Neuronal stem cell (in vitro differentiated cells): ENCODE measurements around the gene RGR.

Experiments used
- DNase-seq: peaks from one replicate; pipeline ENCODE4 v3.0.0-alpha.2; 2013; ENCODE audit warnings: low spot score
- H2AFZ ChIP-seq: one replicate; pipeline ENCODE4 v1.6.1; 2013; ENCODE audit warnings: mild to moderate bottlenecking, low read length, inconsistent platforms
- H2AK5ac ChIP-seq: 2 replicates; pipeline ENCODE4 v1.6.1; 2013; ENCODE audit warnings: low read depth, mild to moderate bottlenecking, inconsistent platforms, low read length, moderate library complexity, mixed read lengths
- H2BK120ac ChIP-seq: 2 replicates; pipeline ENCODE4 v1.6.1; 2013; ENCODE audit warnings: low read depth, mild to moderate bottlenecking, inconsistent platforms, low read length, moderate library complexity, mixed read lengths
- H2BK12ac ChIP-seq: one replicate; pipeline ENCODE4 v1.6.1; 2013; ENCODE audit warnings: low read length, inconsistent platforms
- H2BK15ac ChIP-seq: 2 replicates; pipeline ENCODE4 v1.6.1; 2013; ENCODE audit warnings: mild to moderate bottlenecking, low read length, inconsistent platforms, mixed read lengths
- H2BK5ac ChIP-seq: one replicate; pipeline ENCODE4 v1.6.1; 2013; ENCODE audit warnings: inconsistent platforms, mild to moderate bottlenecking, low read length, moderate library complexity
- H3K14ac ChIP-seq: one replicate; pipeline ENCODE4 v1.6.1; 2013; ENCODE audit warnings: low read length, inconsistent platforms
- H3K18ac ChIP-seq: 2 replicates; pipeline ENCODE4 v1.6.1; 2013; ENCODE audit warnings: low read length, inconsistent platforms
- H3K23ac ChIP-seq: 2 replicates; pipeline ENCODE4 v1.6.1; 2013; ENCODE audit warnings: low read depth, mild to moderate bottlenecking, mixed read lengths, low read length, inconsistent platforms; ENCODE audit not compliant: poor library complexity
- H3K27ac ChIP-seq: replicated peaks from 3 replicates; pipeline ENCODE4 v1.5.1; 2013; ENCODE audit warnings: low read length, inconsistent platforms
- H3K27me3 ChIP-seq, 3 experiments: 2 replicates each; pipeline ENCODE4 v1.6.1; 2013; ENCODE audit warnings: low read length in 3 of 3, mild to moderate bottlenecking in 2 of 3, inconsistent platforms in 1 of 3, low read depth in 1 of 3, mixed read lengths in 1 of 3, moderate library complexity in 1 of 3; ENCODE audit not compliant: control insufficient read depth in 3 of 3, insufficient read depth in 3 of 3
- H3K36me3 ChIP-seq, 2 donors: replicated peaks in 1 of 2; 2 replicates each; pipeline ENCODE4 v1.6.1; 2013; ENCODE audit warnings: low read length in 2 of 2; ENCODE audit not compliant: control insufficient read depth in 2 of 2, insufficient read depth in 2 of 2
- H3K4ac ChIP-seq: 2 replicates; pipeline ENCODE4 v1.6.1; 2013; ENCODE audit warnings: inconsistent platforms, mild to moderate bottlenecking, low read length, moderate library complexity
- H3K4me1 ChIP-seq, 2 donors: 1 replicate in 1 of 2; 2 replicates in 1 of 2; pipeline ENCODE4 v1.6.1; 2013; ENCODE audit warnings: low read length in 2 of 2, low read depth in 1 of 2; ENCODE audit not compliant: control insufficient read depth in 2 of 2, insufficient read depth in 1 of 2
- H3K4me2 ChIP-seq: one replicate; pipeline ENCODE4 v1.6.1; 2013; ENCODE audit warnings: mild to moderate bottlenecking, low read length, inconsistent platforms; ENCODE audit not compliant: insufficient read depth, poor library complexity, severe bottlenecking
- H3K4me3 ChIP-seq, 2 donors: 2 replicates each; pipeline ENCODE4 v1.5.1; 2013; ENCODE audit warnings: low read length in 2 of 2, mild to moderate bottlenecking in 2 of 2, inconsistent platforms in 1 of 2, moderate library complexity in 1 of 2
- H3K79me1 ChIP-seq: one replicate; pipeline ENCODE4 v1.6.1; 2013; ENCODE audit warnings: low read depth, mild to moderate bottlenecking, inconsistent platforms, low read length, moderate library complexity
- H3K9ac ChIP-seq: one replicate; pipeline ENCODE4 v1.6.1; 2013; ENCODE audit warnings: mild to moderate bottlenecking, low read depth, low read length, inconsistent platforms; ENCODE audit not compliant: poor library complexity
- H3K9me3 ChIP-seq, 2 donors: replicated peaks in 1 of 2; 2 replicates each; pipeline versions ENCODE3 to v1.6.1; 2013; ENCODE audit warnings: low read length in 2 of 2, mild to moderate bottlenecking in 2 of 2, inconsistent platforms in 1 of 2, low read depth in 1 of 2, mixed read lengths in 1 of 2, moderate library complexity in 1 of 2; ENCODE audit not compliant: control insufficient read depth in 2 of 2, insufficient read depth in 1 of 2
- H4K8ac ChIP-seq: one replicate; pipeline ENCODE4 v1.6.1; 2013; ENCODE audit warnings: low read depth, mild to moderate bottlenecking, inconsistent platforms, low read length, moderate library complexity
- H4K91ac ChIP-seq: one replicate; pipeline ENCODE4 v1.6.1; 2013; ENCODE audit warnings: low read length, low read depth, mild to moderate bottlenecking, inconsistent platforms; ENCODE audit not compliant: poor library complexity
- WGBS, 2 donors: extraction: QIAGEN DNeasy Blood & Tissue Kit; methylation state at CpG; one replicate each; pipeline ENCODE4 v1.1.7; 2013; ENCODE audit warnings: missing lambda C conversion rate in 2 of 2, mixed read lengths in 1 of 2; ENCODE audit not compliant: insufficient read length in 2 of 2, insufficient replicate concordance in 1 of 2; ENCODE audit errors: extremely low coverage in 2 of 2; 5-methylcytosine and 5-hydroxymethylcytosine counted together

Gene RGR

GRCh38 chr10:84226616-84227015 lies 18.2 kb upstream of the RGR start:
- Histone ChIP-seq H3K4me1 (no peaks in the 10 kb centered on the region), H2BK120ac (no peak overlapping the region)

DNA sequence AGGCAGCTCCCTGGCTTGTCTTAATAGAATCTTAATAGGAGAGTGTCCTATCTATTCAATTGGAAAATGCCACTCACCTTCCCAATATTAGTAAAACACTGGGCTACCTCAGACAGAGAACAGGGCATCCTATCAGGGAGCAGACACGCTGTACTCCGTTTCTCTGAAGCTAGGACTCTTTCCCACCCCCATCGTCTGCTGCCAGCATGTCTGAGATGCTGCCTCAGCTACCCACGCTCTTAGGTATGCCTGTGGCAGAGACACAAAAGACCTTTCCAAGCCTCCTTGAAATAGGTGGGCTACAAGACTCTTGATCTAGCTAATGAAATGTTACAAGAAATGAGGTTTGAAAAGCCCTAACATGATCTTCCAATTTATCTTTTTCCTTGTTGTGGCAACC lies 17.0 kb upstream of the RGR start:
- Histone ChIP-seq H3K4me3 (no peak overlapping the region), H3K14ac (no peak overlapping the region), H2BK120ac (no peak overlapping the region), H3K9me3 (no peaks in the 10 kb centered on the region), H4K91ac (no peak overlapping the region), H2BK5ac (no peak overlapping the region), H3K9ac (no peak overlapping the region), H3K4me1 (no peaks in the 10 kb centered on the region), H3K4ac (no peak overlapping the region), H3K79me1 (no peaks in the 10 kb centered on the region), H3K23ac (no peak overlapping the region), H3K27me3 (peaks cover 0 to under 1% (median 0%) of the 10 kb centered on the region in 3 experiments), H3K36me3 (no peaks in the 10 kb centered on the region), H3K4me2 (no peak overlapping the region), H3K18ac (no peak overlapping the region), H4K8ac (no peak overlapping the region), H2AK5ac (no peak overlapping the region), H2AFZ (no peak overlapping the region), H2BK12ac (no peak overlapping the region), H3K27ac (no peak overlapping the region), H2BK15ac (no peak overlapping the region)
- DNase-seq, result no peak
- WGBS, 2 donors, result no CpG with 5 or more reads among the region's 4 CpGs

More at GRCh38 chr10:84226616-84227015, 18.2 kb upstream of the RGR start:
- DNase-seq, result no peak
- no peak overlapping the region for H3K9ac ChIP-seq
- H3K18ac ChIP-seq, result no peak overlapping the region
- H2AK5ac ChIP-seq, result no peak overlapping the region
- no CpG with 5 or more reads among the region's 3 CpGs for WGBS, 2 donors
- H4K8ac ChIP-seq, result no peak overlapping the region
- H3K14ac ChIP-seq, result no peak overlapping the region
- no peak overlapping the region for H2BK5ac ChIP-seq
- no peaks in the 10 kb centered on the region for H3K36me3 ChIP-seq
- no peak overlapping the region for H3K4me3 ChIP-seq
- H3K27ac ChIP-seq, result no peak overlapping the region
- no peak overlapping the region for H3K4me2 ChIP-seq
- no peaks in the 10 kb centered on the region for H3K9me3 ChIP-seq
- no peak overlapping the region for H3K4ac ChIP-seq
- H3K23ac ChIP-seq, result no peak overlapping the region
- H3K79me1 ChIP-seq, result no peaks in the 10 kb centered on the region
- H2BK15ac ChIP-seq, result no peak overlapping the region
- no peaks in the 10 kb centered on the region for H3K27me3 ChIP-seq
- no peak overlapping the region for H4K91ac ChIP-seq
- no peak overlapping the region for H2BK12ac ChIP-seq
- H2AFZ ChIP-seq, result no peak overlapping the region

- Histone ChIP-seq H2BK5ac (no peak overlapping the region), H3K27ac (no peak overlapping the region), H3K4me2 (no peak overlapping the region), H3K36me3 (no peaks in the 10 kb centered on the region), H3K23ac (no peak overlapping the region), H2BK12ac (no peak overlapping the region), H2AFZ (no peak overlapping the region), H2BK120ac (no peak overlapping the region), H3K4me3 (no peak overlapping the region), H2BK15ac (no peak overlapping the region), H3K27me3 (peaks cover 0 to 2% (median 0%) of the 10 kb centered on the region in 3 experiments), H3K18ac (no peak overlapping the region), H3K4ac (no peak overlapping the region), H2AK5ac (no peak overlapping the region), H3K14ac (no peak overlapping the region), H3K9ac (no peak overlapping the region), H4K8ac (no peak overlapping the region), H3K79me1 (no peaks in the 10 kb centered on the region), H3K4me1 (no peaks in the 10 kb centered on the region), H3K9me3 (no peaks in the 10 kb centered on the region), H4K91ac (no peak overlapping the region)
- DNase-seq, result no peak
- WGBS, 2 donors, result no CpG with 5 or more reads among the region's 1 CpG
Measured at GRCh38 chr10:84230359-84230758, 14.5 kb upstream of the RGR start.

DNA sequence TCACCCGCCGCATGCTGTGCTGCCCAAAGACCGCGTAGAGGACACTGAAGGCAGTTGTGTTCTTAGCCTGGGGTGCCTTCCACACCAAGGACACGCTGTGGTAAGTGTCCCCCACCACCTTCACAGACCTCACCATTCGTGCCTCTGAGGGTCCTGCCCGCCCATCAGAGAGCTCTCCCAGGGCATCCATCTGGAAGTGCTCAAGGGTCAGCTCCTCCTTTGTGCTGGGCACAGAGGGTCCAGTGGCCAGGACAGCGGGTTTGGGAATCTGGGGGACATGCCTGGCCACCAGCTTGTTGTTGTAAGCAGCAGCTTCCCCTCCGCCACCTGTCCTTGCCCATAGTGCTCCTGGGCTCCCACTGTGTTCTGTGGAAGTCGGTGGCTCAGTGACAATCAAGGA lies 12.5 kb upstream of the RGR start:
- Histone ChIP-seq H2AK5ac (no peak overlapping the region), H3K4me2 (no peak overlapping the region), H3K4ac (no peak overlapping the region), H2BK5ac (no peak overlapping the region), H3K27ac (no peak overlapping the region), H3K27me3 (peaks cover 0 to 7% (median 5%) of the 10 kb centered on the region in 3 experiments), H3K9me3 (no peaks in the 10 kb centered on the region), H2BK15ac (no peak overlapping the region), H3K36me3 (no peaks in the 10 kb centered on the region), H3K4me1 (peaks cover 0 to 2% of the 10 kb centered on the region in 2 donors), H2AFZ (no peak overlapping the region), H4K8ac (no peak overlapping the region), H3K79me1 (no peaks in the 10 kb centered on the region), H3K23ac (peak overlapping the region; percentile 1), H3K14ac (no peak overlapping the region), H2BK12ac (peak overlapping the region; percentile 53), H4K91ac (no peak overlapping the region), H3K9ac (peak overlapping the region; percentile 30), H2BK120ac (no peak overlapping the region), H3K4me3 (no peak overlapping the region), H3K18ac (peak overlapping the region; percentile 1)
- DNase-seq, result no peak
- no CpG with 5 or more reads among the region's 10 CpGs for WGBS, 2 donors
